Activated B cell treated with CpG ODN at 0.5 μM for 24 hours (primary cell): ENCODE results near the gene UBE2E3. TPM values are rescaled to one million over a fixed set of nuclear protein-coding genes. Genes with fewer than 3 reads are reported as not detected.

ENCODE experiments used
- ATAC-seq: fragments of 200-7000 bp; cut with Tn5 transposase; one replicate; pipeline ENCODE4 v1.10.0; 2021; ENCODE audit warnings: low read depth, mild to moderate bottlenecking, moderate library complexity
- CTCF ChIA-PET: fragments of 350-600 bp; sonication (Branson Sonifier 250); formaldehyde crosslinking; loops from one replicate; lab custom pipeline; 2021; ENCODE audit warnings: antibody characterized with exemption; lab: Charles Lee
- POLR2A ChIA-PET: fragments of 350-600 bp; sonication (Branson Sonifier 250); formaldehyde crosslinking; loops from one replicate; lab custom pipeline; 2021; ENCODE audit warnings: antibody characterized with exemption; lab: Charles Lee
- DNase-seq: peaks from one replicate; pipeline ENCODE4 v3.0.0; 2022
- H3K27ac Mint-ChIP-seq: one replicate; pipeline ENCODE4 v1.8.0; 2020; ENCODE audit warnings: mixed read lengths
- H3K27me3 Mint-ChIP-seq: one replicate; pipeline ENCODE4 v1.8.0; 2021; ENCODE audit warnings: mixed read lengths
- H3K36me3 Mint-ChIP-seq: one replicate; pipeline ENCODE4 v1.8.0; 2021; ENCODE audit warnings: low read depth, mixed read lengths
- H3K4me1 Mint-ChIP-seq: one replicate; pipeline ENCODE4 v1.8.0; 2021; ENCODE audit warnings: mixed read lengths
- H3K4me3 Mint-ChIP-seq: one replicate; pipeline ENCODE4 v1.8.0; 2020; ENCODE audit warnings: mild to moderate bottlenecking, mixed read lengths
- H3K9me3 Mint-ChIP-seq: one replicate; pipeline ENCODE4 v1.8.0; 2020; ENCODE audit warnings: mixed read lengths
- CTCF ChIP-seq: fragments of 200-600 bp; IDR thresholded peaks from one replicate; pipeline ENCODE4 v1.8.0; 2022; ENCODE audit warnings: antibody characterized with exemption, mild to moderate bottlenecking
- intact Hi-C: fragments of 100-400 bp; cut with micrococcal nuclease; formaldehyde crosslinking; loops from one replicate; pipeline ENCODE4 v1.15.1; 2024
- total RNA-seq: library from RNA; stranded (reverse); gene quantifications from 2 replicates; pipeline ENCODE4 v1.2.3, GENCODE V29; 2022

Gene UBE2E3
- total RNA-seq, 1 donor from 2014 or later: 33.6 TPM

- Mint-ChIP-seq H3K4me1 (no peaks in the 10 kb centered on the region), H3K4me3 (no peak overlapping the region), H3K27ac (no peak overlapping the region), H3K36me3 (no peaks in the 10 kb centered on the region), H3K27me3 (peaks cover 12% of the 10 kb centered on the region), H3K9me3 (no peaks in the 10 kb centered on the region)
- CTCF ChIA-PET: no interaction called here
- TF ChIP-seq CTCF: no peak
- intact Hi-C loops: no loop called here
- no peak for DNase-seq
- ATAC-seq: no peak
- POLR2A ChIA-PET: no interaction called here
Observed at GRCh38 chr2:180952082-180952481, 28.3 kb upstream of the UBE2E3 start.

- no peaks in the 10 kb centered on the region for H3K4me1 Mint-ChIP-seq
- no peak for TF ChIP-seq CTCF
Observed at GRCh38 chr2:180952731-180953336, 27.6 kb upstream of the UBE2E3 start.

GRCh38 chr2:180953550-180953949 is 26.9 kb upstream of the UBE2E3 start:
- peaks cover 10% of the 10 kb centered on the region for H3K27me3 Mint-ChIP-seq
- no peak overlapping the region for H3K4me3 Mint-ChIP-seq
- intact Hi-C loops: no loop called here
- CTCF ChIA-PET: no interaction called here
- H3K36me3 Mint-ChIP-seq: no peaks in the 10 kb centered on the region
- ATAC-seq: no peak
- no peak for DNase-seq
- H3K9me3 Mint-ChIP-seq: no peaks in the 10 kb centered on the region
- POLR2A ChIA-PET: no interaction called here
- TF ChIP-seq CTCF: no peak
- H3K27ac Mint-ChIP-seq: no peak overlapping the region
- H3K4me1 Mint-ChIP-seq: no peaks in the 10 kb centered on the region

More at GRCh38 chr2:180952731-180953336, 27.6 kb upstream of the UBE2E3 start:
- Mint-ChIP-seq H3K9me3 (no peaks in the 10 kb centered on the region), H3K4me3 (no peak overlapping the region), H3K36me3 (no peaks in the 10 kb centered on the region), H3K27ac (no peak overlapping the region), H3K27me3 (peaks cover 10% of the 10 kb centered on the region)
- no peak for ATAC-seq
- no peak for DNase-seq
- ChIA-PET CTCF (no interaction called here), POLR2A (no interaction called here)
- intact Hi-C loops: no loop called here

- POLR2A ChIA-PET: no interaction called here
Observed at GRCh38 chr2:180955101-180955500, 25.3 kb upstream of the UBE2E3 start.

GRCh38 chr2:180959787-180960186 is 20.6 kb upstream of the UBE2E3 start:
- Mint-ChIP-seq H3K4me1 (no peaks in the 10 kb centered on the region), H3K4me3 (no peak overlapping the region), H3K27me3 (peaks cover 11% of the 10 kb centered on the region), H3K9me3 (no peaks in the 10 kb centered on the region), H3K36me3 (no peaks in the 10 kb centered on the region), H3K27ac (no peak overlapping the region)
- intact Hi-C loops: no loop called here
- no peak for DNase-seq
- no peak for ATAC-seq
- no peak for TF ChIP-seq CTCF
- ChIA-PET POLR2A (interaction anchor here (1.0 kb wide), 1 partner anchor 21 kb away, joined by 3 read pairs; the partner anchor contains the start of gene UBE2E3), CTCF (no interaction called here)

More at GRCh38 chr2:180955101-180955500, 25.3 kb upstream of the UBE2E3 start:
- Mint-ChIP-seq H3K4me3 (no peak overlapping the region), H3K27ac (no peak overlapping the region), H3K27me3 (peaks cover 10% of the 10 kb centered on the region), H3K36me3 (no peaks in the 10 kb centered on the region), H3K9me3 (no peaks in the 10 kb centered on the region), H3K4me1 (no peaks in the 10 kb centered on the region)
- DNase-seq: no peak
- no peak for ATAC-seq
- no peak for TF ChIP-seq CTCF
- intact Hi-C loops: no loop called here
- CTCF ChIA-PET: no interaction called here
